Right atrium auricular region (tissue), 2 donors: ENCODE results near the gene TPO. TPM values are rescaled to one million over a fixed set of nuclear protein-coding genes. Genes with fewer than 3 reads are reported as not detected.

ENCODE experiments used
- DNase-seq: peaks from one replicate; pipeline ENCODE4 v3.0.0-alpha.2; 2019; ENCODE audit warnings: low spot score
- H3K27ac ChIP-seq, 2 donors: fragments of 200-600 bp; sonication (generic); 1 replicate in 1 of 2; 2 replicates in 1 of 2; pipeline ENCODE4 v1.5.1; 2016 to 2019
- H3K27me3 ChIP-seq, 2 donors: fragments of 200-600 bp; sonication (generic); one replicate each; pipeline versions ENCODE4 v1.5.1 to v1.6.0; 2017 to 2019
- H3K36me3 ChIP-seq: fragments of 200-600 bp; sonication (generic); one replicate; pipeline ENCODE4 v1.5.1; 2016
- H3K4me1 ChIP-seq, 2 donors: fragments of 200-600 bp; sonication (generic); one replicate each; pipeline versions ENCODE4 v1.5.1 to v1.6.0; 2017 to 2019
- H3K4me3 ChIP-seq, 2 donors: fragments of 200-600 bp; sonication (generic); 1 replicate in 1 of 2; 2 replicates in 1 of 2; pipeline ENCODE4 v1.5.1; 2017 to 2019; ENCODE audit warnings: mild to moderate bottlenecking in 1 of 2, moderate library complexity in 1 of 2
- H3K9me3 ChIP-seq, 2 donors: fragments of 200-600 bp; sonication (generic); one replicate each; pipeline ENCODE4 v1.5.1; 2019
- total RNA-seq, 2 donors: library from RNA; depleted of rRNA; stranded (reverse); fragments of >200 nt; gene quantifications; one replicate each; pipeline ENCODE4 v1.1.0, GENCODE V29; 2016
- TF ChIP-seq, protein P1 (sequence below), 2 donors: fragments of 200-600 bp; sonication (generic); IDR thresholded peaks; one replicate each; pipeline ENCODE4 v1.5.1; 2019; ENCODE audit warnings: antibody characterized with exemption in 2 of 2

Gene TPO
- total RNA-seq, 2 donors from 2014 or later, result 0.08 to 2.7 TPM

DNA sequence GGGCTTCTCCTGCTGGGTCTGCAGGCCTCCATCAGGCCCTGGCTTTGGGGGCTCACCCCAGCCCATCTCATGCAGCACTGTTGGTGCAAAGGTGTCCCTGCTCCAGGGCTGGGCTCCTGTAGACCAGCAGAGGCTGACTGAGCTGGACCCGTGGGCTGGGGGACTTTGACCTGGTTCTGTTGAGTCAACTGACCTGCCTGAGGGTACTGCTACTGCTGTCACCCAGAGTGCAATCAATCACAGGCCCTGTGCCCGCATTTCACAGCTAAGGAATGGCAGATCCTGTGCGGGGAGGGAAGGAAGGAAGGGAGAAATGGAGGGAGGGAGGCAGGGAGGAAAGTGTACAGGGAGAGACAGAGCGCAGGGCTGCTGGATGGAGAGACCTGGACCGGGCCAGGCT lies 136.8 kb downstream of the TPO start:
- H3K4me3 ChIP-seq, result no peak overlapping the region
- no peak for DNase-seq
- TF ChIP-seq, protein P1, sequence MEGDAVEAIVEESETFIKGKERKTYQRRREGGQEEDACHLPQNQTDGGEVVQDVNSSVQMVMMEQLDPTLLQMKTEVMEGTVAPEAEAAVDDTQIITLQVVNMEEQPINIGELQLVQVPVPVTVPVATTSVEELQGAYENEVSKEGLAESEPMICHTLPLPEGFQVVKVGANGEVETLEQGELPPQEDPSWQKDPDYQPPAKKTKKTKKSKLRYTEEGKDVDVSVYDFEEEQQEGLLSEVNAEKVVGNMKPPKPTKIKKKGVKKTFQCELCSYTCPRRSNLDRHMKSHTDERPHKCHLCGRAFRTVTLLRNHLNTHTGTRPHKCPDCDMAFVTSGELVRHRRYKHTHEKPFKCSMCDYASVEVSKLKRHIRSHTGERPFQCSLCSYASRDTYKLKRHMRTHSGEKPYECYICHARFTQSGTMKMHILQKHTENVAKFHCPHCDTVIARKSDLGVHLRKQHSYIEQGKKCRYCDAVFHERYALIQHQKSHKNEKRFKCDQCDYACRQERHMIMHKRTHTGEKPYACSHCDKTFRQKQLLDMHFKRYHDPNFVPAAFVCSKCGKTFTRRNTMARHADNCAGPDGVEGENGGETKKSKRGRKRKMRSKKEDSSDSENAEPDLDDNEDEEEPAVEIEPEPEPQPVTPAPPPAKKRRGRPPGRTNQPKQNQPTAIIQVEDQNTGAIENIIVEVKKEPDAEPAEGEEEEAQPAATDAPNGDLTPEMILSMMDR (IDR thresholded peaks at IDR 0.05), result no peak
- H3K27ac ChIP-seq, result no peak overlapping the region
- H3K4me1 ChIP-seq, result peaks cover 0 to 10% of the 10 kb centered on the region in 2 donors
- H3K27me3 ChIP-seq, result no peaks in the 10 kb centered on the region
- H3K9me3 ChIP-seq, result no peaks in the 10 kb centered on the region
- H3K36me3 ChIP-seq, result no peaks in the 10 kb centered on the region

DNA sequence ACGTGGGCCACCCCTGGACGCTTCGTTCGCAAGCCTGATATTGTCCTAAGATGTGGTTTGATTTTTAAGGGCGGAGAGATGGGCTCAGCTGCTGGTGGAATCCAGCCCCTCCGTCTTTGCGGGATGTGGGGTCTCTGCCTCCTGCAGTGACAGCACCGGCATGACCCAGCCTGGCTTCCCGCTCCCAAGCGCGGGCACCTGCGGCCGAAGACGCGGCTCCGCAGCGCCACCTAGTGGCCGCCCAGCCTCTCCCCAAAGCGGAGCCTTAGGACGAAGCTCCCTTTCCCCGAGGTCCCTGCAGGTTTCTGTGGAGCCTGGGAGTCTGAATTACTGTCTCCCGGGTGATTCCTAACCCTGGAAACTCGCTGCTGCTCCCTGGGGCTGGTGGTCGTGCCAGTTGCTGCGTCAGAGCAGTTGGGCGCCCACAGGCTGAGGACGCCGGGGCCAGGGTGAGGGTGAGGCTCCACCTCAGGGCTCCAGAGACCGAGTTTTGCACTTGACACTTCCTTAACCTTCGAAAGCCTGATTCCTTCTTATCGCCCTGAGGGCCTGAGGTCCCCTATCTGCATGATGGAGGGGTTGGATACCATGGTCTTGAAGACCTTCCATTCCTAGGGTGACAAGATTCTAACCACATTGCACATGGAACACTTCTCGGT lies 137.5 kb downstream of the TPO start:
- DNase-seq, result no peak
- TF ChIP-seq, protein P1 (IDR thresholded peaks at IDR 0.05), result peak; percentile 97 to 98
- H3K27ac ChIP-seq, result no peak overlapping the region
- H3K36me3 ChIP-seq, result no peaks in the 10 kb centered on the region
- H3K4me1 ChIP-seq, result peaks cover 0 to 10% of the 10 kb centered on the region in 2 donors
- H3K27me3 ChIP-seq, result no peaks in the 10 kb centered on the region
- H3K4me3 ChIP-seq, result no peak overlapping the region
- no peaks in the 10 kb centered on the region for H3K9me3 ChIP-seq

DNA sequence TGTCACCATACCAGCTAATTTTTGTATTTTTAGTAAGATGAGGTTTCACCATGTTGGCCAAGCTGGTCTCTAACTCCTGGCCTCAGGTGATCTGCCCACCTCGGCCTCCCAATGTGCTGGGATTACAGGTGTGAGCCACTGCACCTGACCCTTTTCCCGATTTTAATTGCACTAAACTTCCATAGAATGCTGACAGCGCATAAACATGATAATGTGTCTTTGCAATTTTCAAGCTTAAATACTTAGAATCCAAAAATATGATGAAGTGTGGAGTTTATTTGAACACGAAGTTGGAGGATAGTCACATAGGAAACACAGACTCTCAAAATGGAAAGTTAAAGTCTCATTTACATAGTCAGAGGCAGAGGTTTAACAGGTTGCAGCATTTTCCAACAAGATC lies 138.6 kb downstream of the TPO start:
- H3K27me3 ChIP-seq, result no peaks in the 10 kb centered on the region
- H3K4me3 ChIP-seq, result no peak overlapping the region
- TF ChIP-seq, protein P1 (IDR thresholded peaks at IDR 0.05), result no peak
- no peaks in the 10 kb centered on the region for H3K9me3 ChIP-seq
- DNase-seq, result no peak
- peaks cover 0 to 10% of the 10 kb centered on the region in 2 donors for H3K4me1 ChIP-seq
- no peak overlapping the region for H3K27ac ChIP-seq
- no peaks in the 10 kb centered on the region for H3K36me3 ChIP-seq

DNA sequence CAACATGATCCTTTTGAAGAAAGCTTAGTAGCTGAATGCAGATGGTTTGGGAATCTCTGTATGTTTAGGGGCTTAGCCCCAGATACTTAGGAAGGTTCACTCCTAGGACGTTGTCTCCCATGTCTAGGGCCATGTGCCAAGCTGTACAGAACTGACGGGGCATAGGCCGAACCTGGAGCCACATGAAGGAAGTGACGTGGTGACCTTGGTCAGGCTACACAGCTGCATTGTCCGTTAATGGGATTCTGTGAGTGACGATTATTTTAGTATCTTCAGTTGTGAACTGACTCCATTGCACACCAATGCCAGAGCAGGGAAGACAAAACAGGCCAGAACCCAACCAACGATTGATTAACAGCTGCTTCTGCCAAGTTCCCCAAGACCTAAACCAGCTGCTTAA lies 139.3 kb downstream of the TPO start:
- Histone ChIP-seq H3K27me3 (no peaks in the 10 kb centered on the region), H3K36me3 (no peaks in the 10 kb centered on the region), H3K4me3 (no peak overlapping the region), H3K4me1 (peaks cover 0 to 10% of the 10 kb centered on the region in 2 donors), H3K9me3 (no peaks in the 10 kb centered on the region), H3K27ac (no peak overlapping the region)
- TF ChIP-seq, protein P1 (IDR thresholded peaks at IDR 0.05), result no peak
- DNase-seq, result no peak

DNA sequence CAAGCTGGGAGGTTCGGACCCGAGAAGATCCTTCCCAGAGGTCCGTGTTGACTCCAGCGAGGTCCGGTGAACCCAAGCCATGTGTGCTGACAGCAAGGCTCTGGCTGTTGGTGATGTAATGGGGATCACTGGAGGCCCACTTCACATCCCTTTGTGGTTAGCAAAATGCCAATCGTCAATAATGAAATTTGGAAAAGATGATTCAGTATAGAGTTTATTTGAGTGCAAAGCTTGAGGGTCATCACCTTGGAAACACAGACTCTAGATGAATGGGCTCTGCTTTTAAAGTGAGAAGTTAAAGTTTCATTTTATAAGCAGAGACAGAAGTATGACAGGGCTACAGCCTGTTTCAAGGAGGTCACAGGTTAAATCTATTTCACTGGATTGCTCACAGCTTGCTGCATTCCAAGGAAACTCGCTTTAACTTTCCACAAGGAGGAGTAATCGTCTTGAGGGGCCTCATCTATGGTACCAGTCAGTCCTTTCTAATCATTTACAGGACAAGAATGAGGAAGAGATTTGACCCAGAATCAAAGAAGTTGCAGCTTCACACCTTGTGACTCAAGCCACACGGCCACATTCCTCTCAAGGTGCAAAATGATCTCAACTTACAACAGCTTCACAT lies 140.5 kb downstream of the TPO start:
- no peak for DNase-seq
- H3K27me3 ChIP-seq, result no peaks in the 10 kb centered on the region
- H3K4me1 ChIP-seq, result peaks cover 0 to 10% of the 10 kb centered on the region in 2 donors
- TF ChIP-seq, protein P1 (IDR thresholded peaks at IDR 0.05), result no peak
- no peak overlapping the region for H3K27ac ChIP-seq
- H3K4me3 ChIP-seq, result no peak overlapping the region
- no peaks in the 10 kb centered on the region for H3K36me3 ChIP-seq
- no peaks in the 10 kb centered on the region for H3K9me3 ChIP-seq
